Measurements from ENCODE around the gene BMP6. TPM values are rescaled to one million over a fixed set of nuclear protein-coding genes. Genes with fewer than 3 reads are reported as not detected.

The BMP6 gene
- total RNA-seq, 1 donor from 2014 or later: 2.1 TPM

DNA sequence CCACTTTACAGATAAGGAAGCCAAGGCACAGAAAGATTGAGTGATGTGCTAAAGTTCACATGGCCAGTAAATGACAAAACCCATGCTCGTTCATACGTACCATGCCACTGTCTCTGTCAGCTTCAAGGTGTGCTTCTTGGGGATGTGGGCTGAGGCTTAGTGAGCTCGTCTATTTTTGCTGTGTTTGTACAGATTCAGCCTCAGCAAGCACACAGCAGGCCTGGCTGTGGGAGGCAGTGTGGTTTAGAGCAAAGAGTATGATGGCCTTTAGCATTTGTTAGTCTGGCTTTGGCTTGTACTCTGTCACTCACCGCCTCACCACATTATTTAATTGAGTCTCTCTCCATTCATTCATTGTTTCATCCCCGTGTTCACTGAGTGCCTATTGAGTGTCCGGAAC is 55.3 kb downstream of the BMP6 start:
- H3K4me3 ChIP-seq (ENCODE audit: low read length in 3 of 3): no peak overlapping the region
- no peak overlapping the region for H3K9ac ChIP-seq (ENCODE audit: low read depth in 1 of 3, low read length in 3 of 3)
- peaks cover 0 to 2% (median 2%) of the 10 kb centered on the region in 3 donors for H3K4me1 ChIP-seq (ENCODE audit: control insufficient read depth in 3 of 3, insufficient read depth in 3 of 3, low read length in 3 of 3)
- H3K9me3 ChIP-seq (ENCODE audit: control insufficient read depth in 3 of 3, low read length in 3 of 3): no peaks in the 10 kb centered on the region
- H3K36me3 ChIP-seq (ENCODE audit: control insufficient read depth in 3 of 3, insufficient read depth in 3 of 3, low read length in 3 of 3): no peaks in the 10 kb centered on the region
- H3K27ac ChIP-seq (ENCODE audit: low read depth, low read length): no peak overlapping the region
- peaks cover 0 to 8% (median 0%) of the 10 kb centered on the region in 3 donors for H3K27me3 ChIP-seq (ENCODE audit: control insufficient read depth in 3 of 3, insufficient read depth in 3 of 3, low read length in 3 of 3)

DNA sequence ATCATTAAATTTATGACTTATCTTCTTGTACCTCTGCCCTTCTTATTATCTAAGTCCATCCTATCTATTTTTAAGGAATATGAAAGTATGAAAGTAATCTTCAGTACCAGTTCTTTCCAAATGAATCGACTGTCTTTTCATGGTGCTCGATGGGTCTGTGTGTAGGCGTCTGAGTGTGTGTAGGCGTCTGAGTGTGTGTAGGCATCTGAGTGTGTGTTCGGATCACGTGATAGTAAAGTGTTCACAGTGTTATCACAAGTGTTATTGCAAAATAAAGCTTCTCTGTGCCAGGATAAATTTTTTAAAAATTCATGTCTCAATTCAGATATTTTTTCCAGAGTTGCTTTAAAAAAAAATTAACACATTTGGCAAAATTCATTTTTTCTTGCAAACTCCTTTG is 58.3 kb downstream of the BMP6 start:
- no peaks in the 10 kb centered on the region for H3K36me3 ChIP-seq (ENCODE audit: control insufficient read depth in 3 of 3, insufficient read depth in 3 of 3, low read length in 3 of 3)
- H3K9ac ChIP-seq (ENCODE audit: low read depth in 1 of 3, low read length in 3 of 3): no peak overlapping the region
- no peaks in the 10 kb centered on the region for H3K27me3 ChIP-seq (ENCODE audit: control insufficient read depth in 3 of 3, insufficient read depth in 3 of 3, low read length in 3 of 3)
- no peaks in the 10 kb centered on the region for H3K9me3 ChIP-seq (ENCODE audit: control insufficient read depth in 3 of 3, low read length in 3 of 3)
- peaks cover 2 to 11% (median 5%) of the 10 kb centered on the region in 3 donors for H3K4me1 ChIP-seq (ENCODE audit: control insufficient read depth in 3 of 3, insufficient read depth in 3 of 3, low read length in 3 of 3)
- no peak overlapping the region for H3K4me3 ChIP-seq (ENCODE audit: low read length in 3 of 3)
- no peak overlapping the region for H3K27ac ChIP-seq (ENCODE audit: low read depth, low read length)

DNA sequence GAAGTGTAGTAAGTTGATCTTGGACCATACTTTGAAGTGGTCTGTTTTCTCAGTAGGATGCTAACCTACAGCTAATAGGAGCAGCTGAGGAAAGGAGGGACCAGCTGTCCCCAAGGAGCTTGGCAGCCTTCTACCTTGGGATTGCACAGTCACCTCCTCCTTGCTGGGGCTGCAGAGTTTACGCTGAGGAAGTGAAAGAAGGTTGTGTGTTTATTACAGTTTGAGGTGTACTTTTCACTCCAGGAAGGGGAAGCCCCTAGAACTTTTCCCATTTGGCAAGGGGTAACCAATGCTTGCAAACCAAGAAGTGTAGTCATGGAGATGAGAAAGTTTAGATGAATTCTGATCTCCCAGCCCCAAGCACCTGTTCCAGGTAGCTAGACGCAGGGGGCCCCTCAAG is 58.8 kb downstream of the BMP6 start:
- Histone ChIP-seq H3K36me3 (ENCODE audit: control insufficient read depth in 3 of 3, insufficient read depth in 3 of 3, low read length in 3 of 3) (no peaks in the 10 kb centered on the region), H3K9me3 (ENCODE audit: control insufficient read depth in 3 of 3, low read length in 3 of 3) (no peaks in the 10 kb centered on the region), H3K27ac (ENCODE audit: low read depth, low read length) (no peak overlapping the region), H3K27me3 (ENCODE audit: control insufficient read depth in 3 of 3, insufficient read depth in 3 of 3, low read length in 3 of 3) (no peaks in the 10 kb centered on the region), H3K4me1 (ENCODE audit: control insufficient read depth in 3 of 3, insufficient read depth in 3 of 3, low read length in 3 of 3) (peaks cover 2 to 11% (median 5%) of the 10 kb centered on the region in 3 donors), H3K4me3 (ENCODE audit: low read length in 3 of 3) (no peak overlapping the region), H3K9ac (ENCODE audit: low read depth in 1 of 3, low read length in 3 of 3) (no peak overlapping the region)

DNA sequence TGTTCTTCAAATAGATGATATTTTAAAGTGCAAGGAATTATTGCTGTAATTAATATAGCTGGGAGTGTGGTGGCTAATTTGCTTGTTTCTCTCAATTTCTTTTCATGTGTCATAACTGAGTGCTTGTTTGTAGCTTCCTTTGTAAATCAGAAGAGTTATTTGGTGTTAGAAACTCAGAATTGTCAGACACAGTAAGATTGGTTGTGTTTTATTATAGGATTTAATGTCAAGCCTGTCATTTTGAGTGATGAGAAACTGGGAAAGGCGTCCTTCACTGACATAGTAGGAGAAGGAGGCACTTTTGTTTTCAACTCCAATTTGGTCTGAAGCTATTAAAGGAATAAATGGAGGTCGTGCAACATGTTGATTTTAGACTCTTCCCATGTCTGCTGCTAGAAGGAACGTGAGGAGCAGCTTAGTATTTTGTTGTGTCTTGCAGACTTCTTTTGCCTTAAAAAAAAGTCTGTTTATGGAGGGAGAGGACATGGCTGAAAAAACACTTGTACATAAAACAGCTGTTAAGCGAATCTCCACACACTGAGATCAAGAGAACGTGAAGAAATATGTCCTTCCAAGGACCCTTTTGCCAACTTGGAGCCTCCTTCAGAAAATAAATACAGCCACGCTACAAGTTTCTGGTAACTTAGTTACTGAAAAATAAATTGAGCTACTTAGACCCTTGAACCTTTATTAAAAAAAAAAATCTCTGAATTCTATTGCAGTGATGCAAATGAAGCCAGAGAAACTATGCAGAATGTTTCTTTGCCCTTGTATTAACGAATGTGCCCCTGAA is 59.5 kb downstream of the BMP6 start:
- no peak overlapping the region for H3K4me3 ChIP-seq (ENCODE audit: low read length in 3 of 3)
- no peaks in the 10 kb centered on the region for H3K36me3 ChIP-seq (ENCODE audit: control insufficient read depth in 3 of 3, insufficient read depth in 3 of 3, low read length in 3 of 3)
- peaks cover 2 to 11% (median 5%) of the 10 kb centered on the region in 3 donors for H3K4me1 ChIP-seq (ENCODE audit: control insufficient read depth in 3 of 3, insufficient read depth in 3 of 3, low read length in 3 of 3)
- H3K9ac ChIP-seq (ENCODE audit: low read depth in 1 of 3, low read length in 3 of 3): no peak overlapping the region
- H3K9me3 ChIP-seq (ENCODE audit: control insufficient read depth in 3 of 3, low read length in 3 of 3): no peaks in the 10 kb centered on the region
- H3K27me3 ChIP-seq (ENCODE audit: control insufficient read depth in 3 of 3, insufficient read depth in 3 of 3, low read length in 3 of 3): peaks cover 0 to 2% (median 0%) of the 10 kb centered on the region in 3 donors
- no peak overlapping the region for H3K27ac ChIP-seq (ENCODE audit: low read depth, low read length)

DNA sequence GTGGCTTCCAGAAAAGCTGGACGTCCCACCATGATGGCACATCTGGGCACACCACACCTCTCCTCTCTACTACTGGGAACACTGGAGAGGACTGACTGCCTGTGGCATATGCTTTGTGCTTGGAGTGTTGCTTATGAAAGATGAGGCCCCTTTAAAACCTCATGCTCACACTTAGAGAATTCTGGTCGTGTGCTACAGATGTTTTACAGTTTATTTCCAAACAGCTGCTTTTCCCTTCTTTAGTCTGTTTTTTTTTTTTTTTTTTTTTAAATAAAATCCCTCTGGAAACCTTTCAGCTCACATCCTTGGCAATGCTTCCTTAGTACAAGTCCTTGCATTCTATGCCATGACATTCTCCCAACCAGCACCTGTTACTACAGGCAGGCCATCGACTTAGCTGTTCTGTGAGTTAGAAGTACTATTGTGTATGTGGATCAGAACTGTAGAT is 60.3 kb downstream of the BMP6 start:
- peaks cover 2 to 11% (median 5%) of the 10 kb centered on the region in 3 donors for H3K4me1 ChIP-seq (ENCODE audit: control insufficient read depth in 3 of 3, insufficient read depth in 3 of 3, low read length in 3 of 3)
- H3K9ac ChIP-seq (ENCODE audit: low read depth in 1 of 3, low read length in 3 of 3): no peak overlapping the region
- H3K36me3 ChIP-seq (ENCODE audit: control insufficient read depth in 3 of 3, insufficient read depth in 3 of 3, low read length in 3 of 3): no peaks in the 10 kb centered on the region
- H3K27ac ChIP-seq (ENCODE audit: low read depth, low read length): no peak overlapping the region
- no peak overlapping the region for H3K4me3 ChIP-seq (ENCODE audit: low read length in 3 of 3)
- no peaks in the 10 kb centered on the region for H3K9me3 ChIP-seq (ENCODE audit: control insufficient read depth in 3 of 3, low read length in 3 of 3)
- H3K27me3 ChIP-seq (ENCODE audit: control insufficient read depth in 3 of 3, insufficient read depth in 3 of 3, low read length in 3 of 3): peaks cover 0 to 2% (median 0%) of the 10 kb centered on the region in 3 donors

DNA sequence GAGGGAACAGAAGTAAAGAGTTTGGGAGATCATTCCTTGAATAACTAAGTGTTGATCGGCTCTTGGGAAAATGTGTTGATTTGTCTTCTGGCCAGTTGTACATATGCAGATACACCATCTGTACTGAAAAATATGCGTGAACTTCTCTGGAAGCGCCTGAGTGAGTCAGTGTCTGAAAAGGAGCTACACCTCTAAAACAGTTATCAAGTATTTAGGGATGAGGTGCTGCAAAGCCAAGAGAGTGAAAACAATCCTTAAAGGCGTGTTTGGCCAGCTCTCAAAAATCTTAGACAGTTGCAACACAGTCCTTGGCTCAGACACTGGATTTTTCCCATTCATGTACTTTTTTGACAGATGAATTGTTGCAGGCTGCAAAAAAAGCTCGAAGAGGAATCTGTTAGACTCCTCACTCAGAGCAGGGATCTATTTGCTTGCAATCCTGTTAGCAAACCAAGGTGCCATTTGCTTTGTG is 61.3 kb downstream of the BMP6 start:
- Histone ChIP-seq H3K27ac (ENCODE audit: low read depth, low read length) (peak overlapping the region; percentile 10), H3K9ac (ENCODE audit: low read depth in 1 of 3, low read length in 3 of 3) (no peak overlapping the region), H3K9me3 (ENCODE audit: control insufficient read depth in 3 of 3, low read length in 3 of 3) (no peaks in the 10 kb centered on the region), H3K4me3 (ENCODE audit: low read length in 3 of 3) (no peak overlapping the region), H3K36me3 (ENCODE audit: control insufficient read depth in 3 of 3, insufficient read depth in 3 of 3, low read length in 3 of 3) (no peaks in the 10 kb centered on the region), H3K4me1 (ENCODE audit: control insufficient read depth in 3 of 3, insufficient read depth in 3 of 3, low read length in 3 of 3) (peaks cover 2 to 11% (median 5%) of the 10 kb centered on the region in 3 donors), H3K27me3 (ENCODE audit: control insufficient read depth in 3 of 3, insufficient read depth in 3 of 3, low read length in 3 of 3) (peaks cover 0 to 2% (median 0%) of the 10 kb centered on the region in 3 donors)

DNA sequence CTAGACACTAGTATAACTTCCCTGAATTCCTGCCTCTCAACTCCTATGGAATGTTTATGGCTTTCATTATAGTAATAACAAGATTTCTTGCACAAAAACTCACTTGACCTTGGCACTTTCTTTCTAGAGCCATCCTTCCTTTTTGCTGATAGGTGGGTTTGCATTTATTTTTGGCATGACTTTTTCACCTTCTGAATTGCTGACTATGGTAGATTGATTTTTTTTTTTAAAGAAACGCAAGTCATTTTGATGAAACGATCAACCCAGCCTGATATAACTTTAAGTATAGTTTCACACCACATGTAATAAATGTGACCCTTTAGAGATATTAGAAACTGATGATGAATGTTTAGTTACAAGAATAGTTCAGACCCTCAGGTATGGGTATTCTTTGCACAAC is 61.8 kb downstream of the BMP6 start:
- no peaks in the 10 kb centered on the region for H3K9me3 ChIP-seq (ENCODE audit: control insufficient read depth in 3 of 3, low read length in 3 of 3)
- peaks cover 2 to 11% (median 5%) of the 10 kb centered on the region in 3 donors for H3K4me1 ChIP-seq (ENCODE audit: control insufficient read depth in 3 of 3, insufficient read depth in 3 of 3, low read length in 3 of 3)
- H3K4me3 ChIP-seq (ENCODE audit: low read length in 3 of 3): no peak overlapping the region
- H3K27ac ChIP-seq (ENCODE audit: low read depth, low read length): no peak overlapping the region
- H3K36me3 ChIP-seq (ENCODE audit: control insufficient read depth in 3 of 3, insufficient read depth in 3 of 3, low read length in 3 of 3): no peaks in the 10 kb centered on the region
- peaks cover 0 to 2% (median 0%) of the 10 kb centered on the region in 3 donors for H3K27me3 ChIP-seq (ENCODE audit: control insufficient read depth in 3 of 3, insufficient read depth in 3 of 3, low read length in 3 of 3)
- H3K9ac ChIP-seq (ENCODE audit: low read depth in 1 of 3, low read length in 3 of 3): no peak overlapping the region

DNA sequence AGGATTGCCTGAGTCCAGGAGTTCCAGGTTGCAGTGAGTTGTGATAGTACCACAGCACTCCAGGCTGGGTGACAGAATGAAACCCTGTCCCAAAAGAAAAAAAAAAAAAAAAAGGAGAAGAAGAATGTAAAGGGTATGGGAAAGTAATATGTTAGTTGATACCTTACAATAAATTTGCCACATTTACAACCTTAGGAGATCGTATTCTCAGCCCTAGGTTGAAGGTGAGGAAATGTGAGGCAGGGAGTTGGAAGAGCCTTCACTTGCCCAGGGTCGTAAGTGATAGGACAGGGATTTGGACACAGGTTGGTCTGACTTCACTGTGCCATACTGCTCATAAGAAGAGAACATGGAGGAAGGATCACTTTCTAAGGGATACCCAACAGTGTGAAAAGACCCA is 68.6 kb downstream of the BMP6 start:
- Histone ChIP-seq H3K4me3 (ENCODE audit: low read length in 3 of 3) (no peak overlapping the region), H3K9me3 (ENCODE audit: control insufficient read depth in 3 of 3, low read length in 3 of 3) (no peaks in the 10 kb centered on the region), H3K9ac (ENCODE audit: low read depth in 1 of 3, low read length in 3 of 3) (no peak overlapping the region), H3K36me3 (ENCODE audit: control insufficient read depth in 3 of 3, insufficient read depth in 3 of 3, low read length in 3 of 3) (no peaks in the 10 kb centered on the region), H3K4me1 (ENCODE audit: control insufficient read depth in 3 of 3, insufficient read depth in 3 of 3, low read length in 3 of 3) (no peaks in the 10 kb centered on the region), H3K27me3 (ENCODE audit: control insufficient read depth in 3 of 3, insufficient read depth in 3 of 3, low read length in 3 of 3) (peaks cover 0 to 3% (median 2%) of the 10 kb centered on the region in 3 donors), H3K27ac (ENCODE audit: low read depth, low read length) (no peak overlapping the region)

DNA sequence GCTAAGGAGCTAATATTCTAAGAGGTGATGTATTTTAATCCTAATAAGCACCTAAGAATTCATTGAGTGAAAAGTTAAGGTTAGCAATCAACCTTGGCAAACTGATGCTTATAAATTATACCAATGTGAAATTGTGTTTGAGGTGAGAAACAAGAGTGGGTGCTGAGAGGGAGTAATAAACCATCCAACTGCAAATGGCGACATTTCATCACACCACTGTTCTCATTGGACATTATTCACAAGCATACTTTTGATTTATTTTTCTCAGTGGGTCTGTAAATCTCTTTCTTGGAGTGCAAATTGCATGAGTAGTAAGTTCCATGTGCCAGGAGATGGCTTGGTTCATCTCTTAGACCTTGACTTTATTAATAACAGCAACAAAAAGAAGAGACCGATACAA is 71.5 kb downstream of the BMP6 start:
- H3K27me3 ChIP-seq (ENCODE audit: control insufficient read depth in 3 of 3, insufficient read depth in 3 of 3, low read length in 3 of 3): peaks cover 0 to 3% (median 0%) of the 10 kb centered on the region in 3 donors
- no peak overlapping the region for H3K27ac ChIP-seq (ENCODE audit: low read depth, low read length)
- no peaks in the 10 kb centered on the region for H3K36me3 ChIP-seq (ENCODE audit: control insufficient read depth in 3 of 3, insufficient read depth in 3 of 3, low read length in 3 of 3)
- no peaks in the 10 kb centered on the region for H3K4me1 ChIP-seq (ENCODE audit: control insufficient read depth in 3 of 3, insufficient read depth in 3 of 3, low read length in 3 of 3)
- no peaks in the 10 kb centered on the region for H3K9me3 ChIP-seq (ENCODE audit: control insufficient read depth in 3 of 3, low read length in 3 of 3)
- H3K9ac ChIP-seq (ENCODE audit: low read depth in 1 of 3, low read length in 3 of 3): no peak overlapping the region
- H3K4me3 ChIP-seq (ENCODE audit: low read length in 3 of 3): no peak overlapping the region

DNA sequence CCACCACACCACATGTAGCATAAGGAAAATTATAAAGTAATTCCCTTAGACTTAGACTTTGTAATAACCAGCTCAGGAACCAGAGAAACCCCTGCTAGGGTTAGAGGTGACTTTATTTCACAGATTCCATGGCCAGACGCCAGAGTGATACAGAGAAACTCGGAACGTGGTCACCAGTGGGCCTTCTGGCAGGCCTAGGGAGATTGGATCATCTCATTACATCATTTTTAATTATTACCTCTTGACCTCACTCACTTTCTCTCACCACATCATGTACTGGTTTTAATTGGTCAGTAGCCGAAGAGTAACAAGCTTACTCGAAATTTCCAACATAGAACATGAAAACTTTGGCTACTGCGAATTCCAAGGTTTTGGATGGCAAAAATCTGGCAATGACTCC is 72.9 kb downstream of the BMP6 start:
- Histone ChIP-seq H3K9ac (ENCODE audit: low read depth in 1 of 3, low read length in 3 of 3) (no peak overlapping the region), H3K36me3 (ENCODE audit: control insufficient read depth in 3 of 3, insufficient read depth in 3 of 3, low read length in 3 of 3) (no peaks in the 10 kb centered on the region), H3K4me1 (ENCODE audit: control insufficient read depth in 3 of 3, insufficient read depth in 3 of 3, low read length in 3 of 3) (no peaks in the 10 kb centered on the region), H3K9me3 (ENCODE audit: control insufficient read depth in 3 of 3, low read length in 3 of 3) (no peaks in the 10 kb centered on the region), H3K4me3 (ENCODE audit: low read length in 3 of 3) (no peak overlapping the region), H3K27ac (ENCODE audit: low read depth, low read length) (no peak overlapping the region), H3K27me3 (ENCODE audit: control insufficient read depth in 3 of 3, insufficient read depth in 3 of 3, low read length in 3 of 3) (peaks cover 0 to 2% (median 0%) of the 10 kb centered on the region in 3 donors)
